NB4 (cell line): ENCODE data around the gene OR52H1.

Experiments used
- CTCF ChIP-seq: IDR thresholded peaks from one replicate; pipeline ENCODE4 v1.5.1; 2012; ENCODE audit warnings: low read depth, low read length
- MYC ChIP-seq: IDR thresholded peaks from 2 replicates; pipeline ENCODE4 v1.6.1; 2011; ENCODE audit warnings: low read depth, low read length
- POLR2A ChIP-seq: IDR thresholded peaks from 2 replicates; pipeline ENCODE4 v1.6.1; 2011; ENCODE audit warnings: mild to moderate bottlenecking; ENCODE audit not compliant: insufficient read length; ENCODE audit errors: extremely low read depth

DNA sequence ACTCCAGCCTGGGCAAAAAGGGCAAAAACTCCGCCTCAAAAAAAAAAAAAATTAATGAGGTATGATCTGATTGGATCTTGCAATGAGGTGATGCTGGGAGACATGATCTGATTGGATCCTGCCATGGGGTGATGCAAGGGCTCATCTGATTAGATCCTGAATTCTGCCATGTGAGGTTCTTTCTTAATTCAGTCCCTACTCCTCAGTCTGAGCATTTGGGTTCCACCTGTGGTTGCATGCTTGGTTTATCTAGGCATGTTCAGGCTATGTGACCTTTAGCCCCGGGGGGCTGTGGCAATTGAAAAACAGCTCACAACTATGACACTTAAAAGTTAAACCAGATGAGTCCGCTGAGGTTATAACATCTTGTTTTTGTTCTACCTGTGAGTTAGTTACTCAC is 43.3 kb upstream of the OR52H1 start:
- TF ChIP-seq MYC, result no peak
- TF ChIP-seq CTCF, result no peak
- no peak for TF ChIP-seq POLR2A
